GM23338 (cell line): ENCODE data around the gene C14orf119.

ENCODE experiments used
- EZH2 ChIP-seq: fragments of 200-600 bp; sonication (generic); IDR thresholded peaks from one replicate; pipeline ENCODE4 v1.8.0; 2017; ENCODE audit warnings: antibody characterized with exemption, mild to moderate bottlenecking, low read depth; ENCODE audit not compliant: unreplicated experiment
- EZH2phosphoT487 ChIP-seq: fragments of 200-600 bp; sonication (generic); IDR thresholded peaks from one replicate; pipeline ENCODE4 v1.8.1; 2018; ENCODE audit warnings: antibody characterized with exemption; ENCODE audit not compliant: unreplicated experiment
- POLR2AphosphoS5 ChIP-seq: IDR thresholded peaks from 2 replicates; pipeline ENCODE4 v1.6.1; 2016; ENCODE audit warnings: antibody characterized with exemption, low read depth
- ZNF331 ChIP-seq: fragments of 250-450 bp; sonication (Bioruptor Pico); IDR thresholded peaks from 2 replicates; pipeline ENCODE4 v1.5.0; 2020; ENCODE audit warnings: low read depth, mild to moderate bottlenecking, moderate library complexity
- TF ChIP-seq, protein P1 (sequence below), 2 experiments: fragments of 200-600 bp in 1 of 2; sonication (generic) in 1 of 2; conservative IDR thresholded peaks; 2 replicates each; pipeline versions ENCODE4 v1.5.1 to v1.6.1; 2016 to 2017; ENCODE audit warnings: antibody characterized with exemption in 2 of 2, low read depth in 2 of 2, mild to moderate bottlenecking in 2 of 2, moderate library complexity in 1 of 2
- TF ChIP-seq, protein P2 (sequence below): IDR thresholded peaks from one replicate; pipeline ENCODE4 v1.6.1; 2018; ENCODE audit warnings: antibody characterized with exemption; ENCODE audit not compliant: unreplicated experiment

DNA sequence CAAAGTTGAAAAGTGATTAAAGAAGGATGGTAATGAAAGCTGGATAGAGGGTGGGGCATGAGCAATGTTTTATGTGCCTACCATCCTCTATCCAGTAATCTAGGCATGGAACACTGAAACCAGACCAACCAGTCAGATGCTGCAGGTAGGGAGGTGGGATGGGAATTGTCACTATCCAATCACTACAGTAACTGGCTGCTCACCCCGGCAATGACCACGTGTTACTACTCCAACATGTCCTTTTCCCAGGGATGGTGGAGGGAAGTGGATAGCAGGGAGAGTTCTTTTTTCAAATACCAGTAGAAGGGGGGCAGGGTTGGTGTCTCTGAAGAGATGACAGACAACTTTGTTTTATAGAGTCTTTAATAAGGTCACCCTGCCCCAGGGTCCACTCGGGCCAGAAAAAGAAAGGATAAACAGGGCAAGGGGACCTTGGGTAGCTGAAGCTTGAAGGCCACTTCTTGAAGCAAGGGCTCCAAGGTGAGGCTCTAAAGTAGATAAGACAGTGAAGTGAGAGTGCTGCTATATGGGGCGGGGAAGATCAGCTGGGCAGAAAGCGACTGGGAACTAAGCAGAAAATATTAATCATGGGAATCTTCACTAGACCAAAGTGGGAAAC is 23.3 kb upstream of the C14orf119 start:
- TF ChIP-seq, protein P1, sequence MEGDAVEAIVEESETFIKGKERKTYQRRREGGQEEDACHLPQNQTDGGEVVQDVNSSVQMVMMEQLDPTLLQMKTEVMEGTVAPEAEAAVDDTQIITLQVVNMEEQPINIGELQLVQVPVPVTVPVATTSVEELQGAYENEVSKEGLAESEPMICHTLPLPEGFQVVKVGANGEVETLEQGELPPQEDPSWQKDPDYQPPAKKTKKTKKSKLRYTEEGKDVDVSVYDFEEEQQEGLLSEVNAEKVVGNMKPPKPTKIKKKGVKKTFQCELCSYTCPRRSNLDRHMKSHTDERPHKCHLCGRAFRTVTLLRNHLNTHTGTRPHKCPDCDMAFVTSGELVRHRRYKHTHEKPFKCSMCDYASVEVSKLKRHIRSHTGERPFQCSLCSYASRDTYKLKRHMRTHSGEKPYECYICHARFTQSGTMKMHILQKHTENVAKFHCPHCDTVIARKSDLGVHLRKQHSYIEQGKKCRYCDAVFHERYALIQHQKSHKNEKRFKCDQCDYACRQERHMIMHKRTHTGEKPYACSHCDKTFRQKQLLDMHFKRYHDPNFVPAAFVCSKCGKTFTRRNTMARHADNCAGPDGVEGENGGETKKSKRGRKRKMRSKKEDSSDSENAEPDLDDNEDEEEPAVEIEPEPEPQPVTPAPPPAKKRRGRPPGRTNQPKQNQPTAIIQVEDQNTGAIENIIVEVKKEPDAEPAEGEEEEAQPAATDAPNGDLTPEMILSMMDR (conservative IDR thresholded peaks at IDR 0.05; ENCODE audit: low read depth in 2 of 2): no peak
- TF ChIP-seq EZH2phosphoT487 (no peak), POLR2AphosphoS5 (no peak), ZNF331 (CRISPR knock-in tag) (no peak), EZH2 (no peak)
- TF ChIP-seq, protein P2, sequence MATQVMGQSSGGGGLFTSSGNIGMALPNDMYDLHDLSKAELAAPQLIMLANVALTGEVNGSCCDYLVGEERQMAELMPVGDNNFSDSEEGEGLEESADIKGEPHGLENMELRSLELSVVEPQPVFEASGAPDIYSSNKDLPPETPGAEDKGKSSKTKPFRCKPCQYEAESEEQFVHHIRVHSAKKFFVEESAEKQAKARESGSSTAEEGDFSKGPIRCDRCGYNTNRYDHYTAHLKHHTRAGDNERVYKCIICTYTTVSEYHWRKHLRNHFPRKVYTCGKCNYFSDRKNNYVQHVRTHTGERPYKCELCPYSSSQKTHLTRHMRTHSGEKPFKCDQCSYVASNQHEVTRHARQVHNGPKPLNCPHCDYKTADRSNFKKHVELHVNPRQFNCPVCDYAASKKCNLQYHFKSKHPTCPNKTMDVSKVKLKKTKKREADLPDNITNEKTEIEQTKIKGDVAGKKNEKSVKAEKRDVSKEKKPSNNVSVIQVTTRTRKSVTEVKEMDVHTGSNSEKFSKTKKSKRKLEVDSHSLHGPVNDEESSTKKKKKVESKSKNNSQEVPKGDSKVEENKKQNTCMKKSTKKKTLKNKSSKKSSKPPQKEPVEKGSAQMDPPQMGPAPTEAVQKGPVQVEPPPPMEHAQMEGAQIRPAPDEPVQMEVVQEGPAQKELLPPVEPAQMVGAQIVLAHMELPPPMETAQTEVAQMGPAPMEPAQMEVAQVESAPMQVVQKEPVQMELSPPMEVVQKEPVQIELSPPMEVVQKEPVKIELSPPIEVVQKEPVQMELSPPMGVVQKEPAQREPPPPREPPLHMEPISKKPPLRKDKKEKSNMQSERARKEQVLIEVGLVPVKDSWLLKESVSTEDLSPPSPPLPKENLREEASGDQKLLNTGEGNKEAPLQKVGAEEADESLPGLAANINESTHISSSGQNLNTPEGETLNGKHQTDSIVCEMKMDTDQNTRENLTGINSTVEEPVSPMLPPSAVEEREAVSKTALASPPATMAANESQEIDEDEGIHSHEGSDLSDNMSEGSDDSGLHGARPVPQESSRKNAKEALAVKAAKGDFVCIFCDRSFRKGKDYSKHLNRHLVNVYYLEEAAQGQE: no peak
